Neural cell (in vitro differentiated cells): Measurements from ENCODE around the gene ST6GALNAC4.

Source experiments
- EZH2 ChIP-seq: fragments of 200-600, 300-800 bp; shearing (Covaris generic), sonication (generic); IDR thresholded peaks from 2 replicates; pipeline ENCODE4 v1.6.1; 2014; ENCODE audit warnings: antibody characterized with exemption, low read length, borderline replicate concordance, mild to moderate bottlenecking; ENCODE audit not compliant: insufficient read depth, poor library complexity, severe bottlenecking
- MXI1 ChIP-seq: fragments of 450-650 bp; conservative IDR thresholded peaks from 2 replicates; pipeline ENCODE4 v1.6.1; 2014; ENCODE audit warnings: antibody characterized with exemption, mild to moderate bottlenecking; ENCODE audit not compliant: poor library complexity, severe bottlenecking
- POLR2AphosphoS5 ChIP-seq: IDR thresholded peaks from 2 replicates; pipeline ENCODE4 v1.6.1; 2012
- TAF1 ChIP-seq: IDR thresholded peaks from 2 replicates; pipeline ENCODE4 v1.6.1; 2012; ENCODE audit warnings: low read depth
- TF ChIP-seq, protein P1 (sequence below): fragments of 450-650 bp; IDR thresholded peaks from 2 replicates; pipeline ENCODE4 v1.5.1; 2014; ENCODE audit warnings: antibody characterized with exemption, mild to moderate bottlenecking, moderate library complexity; ENCODE audit not compliant: poor library complexity, severe bottlenecking

DNA sequence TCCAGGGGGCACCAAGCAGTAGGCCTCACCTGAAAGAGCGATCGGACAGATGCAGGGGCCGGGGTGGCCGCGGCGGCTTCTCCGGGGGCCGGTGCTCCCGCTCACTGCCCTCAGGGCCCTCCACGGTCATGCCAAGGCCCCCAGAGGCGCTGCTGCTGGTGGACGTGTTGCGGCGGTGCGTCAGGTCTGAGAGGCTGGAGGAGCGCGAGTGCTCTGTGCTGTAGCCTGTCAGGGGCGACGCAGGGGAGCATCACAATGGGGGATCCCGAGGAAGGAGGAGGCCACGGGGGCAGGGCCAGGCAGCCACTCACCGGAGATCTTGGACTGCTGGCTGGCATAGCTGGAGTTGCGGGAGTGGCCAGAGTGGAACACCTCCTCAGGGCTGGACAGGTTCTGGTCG is 28.5 kb upstream of the ST6GALNAC4 start:
- TF ChIP-seq MXI1 (no peak), POLR2AphosphoS5 (no peak), EZH2 (no peak), TAF1 (no peak)
- TF ChIP-seq, protein P1, sequence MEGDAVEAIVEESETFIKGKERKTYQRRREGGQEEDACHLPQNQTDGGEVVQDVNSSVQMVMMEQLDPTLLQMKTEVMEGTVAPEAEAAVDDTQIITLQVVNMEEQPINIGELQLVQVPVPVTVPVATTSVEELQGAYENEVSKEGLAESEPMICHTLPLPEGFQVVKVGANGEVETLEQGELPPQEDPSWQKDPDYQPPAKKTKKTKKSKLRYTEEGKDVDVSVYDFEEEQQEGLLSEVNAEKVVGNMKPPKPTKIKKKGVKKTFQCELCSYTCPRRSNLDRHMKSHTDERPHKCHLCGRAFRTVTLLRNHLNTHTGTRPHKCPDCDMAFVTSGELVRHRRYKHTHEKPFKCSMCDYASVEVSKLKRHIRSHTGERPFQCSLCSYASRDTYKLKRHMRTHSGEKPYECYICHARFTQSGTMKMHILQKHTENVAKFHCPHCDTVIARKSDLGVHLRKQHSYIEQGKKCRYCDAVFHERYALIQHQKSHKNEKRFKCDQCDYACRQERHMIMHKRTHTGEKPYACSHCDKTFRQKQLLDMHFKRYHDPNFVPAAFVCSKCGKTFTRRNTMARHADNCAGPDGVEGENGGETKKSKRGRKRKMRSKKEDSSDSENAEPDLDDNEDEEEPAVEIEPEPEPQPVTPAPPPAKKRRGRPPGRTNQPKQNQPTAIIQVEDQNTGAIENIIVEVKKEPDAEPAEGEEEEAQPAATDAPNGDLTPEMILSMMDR, result no peak
